GM18502 (cell line): Measurements from ENCODE around the gene ALDH2.

ENCODE experiments used
- ATAC-seq: cut with Tn5 transposase; IDR thresholded peaks from one replicate; pipeline ENCODE4 v1.9.1; 2021; ENCODE audit warnings: mild to moderate bottlenecking; ENCODE audit not compliant: unreplicated experiment, poor library complexity

ALDH2 gene

GRCh38 chr12:111846016-111846415 lies 79.3 kb downstream of the ALDH2 start:
- no peak for ATAC-seq

GRCh38 chr12:111850526-111850925 lies 83.8 kb downstream of the ALDH2 start:
- ATAC-seq = no peak

GRCh38 chr12:111858186-111858585 lies 91.5 kb downstream of the ALDH2 start:
- no peak for ATAC-seq

GRCh38 chr12:111858778-111859177 lies 92.0 kb downstream of the ALDH2 start:
- no peak for ATAC-seq

- no peak for ATAC-seq
Measured at GRCh38 chr12:111864913-111865312, 98.2 kb downstream of the ALDH2 start.
